Smooth muscle cell (in vitro differentiated cells): ENCODE results near the gene EMD. TPM values are rescaled to one million over a fixed set of nuclear protein-coding genes. Genes with fewer than 3 reads are reported as not detected.
A peak's percentile ranks its signal among the peaks of the same experiment; 100 is the strongest.

Source experiments
- DNase-seq: peaks from one replicate; lab custom pipeline; 2025; ENCODE audit not compliant: unreplicated experiment; lab: John Stamatoyannopoulos, UW
- H2AFZ ChIP-seq: fragments of 200-600 bp; sonication (generic); 2 replicates; pipeline ENCODE4 v1.6.0; 2016; ENCODE audit warnings: antibody characterized with exemption, low read depth, mild to moderate bottlenecking
- H3F3A ChIP-seq: fragments of 200-600 bp; sonication (generic); 2 replicates; pipeline ENCODE4 v1.6.0; 2017; ENCODE audit warnings: antibody characterized with exemption, low read depth
- H3K27ac ChIP-seq: fragments of 200-600 bp; sonication (generic); 2 replicates; pipeline ENCODE4 v1.5.1; 2016; ENCODE audit warnings: low read depth, mild to moderate bottlenecking
- H3K27me3 ChIP-seq: fragments of 200-600 bp; sonication (generic); 2 replicates; pipeline ENCODE4 v1.6.1; 2016; ENCODE audit warnings: low read depth, mild to moderate bottlenecking
- H3K36me3 ChIP-seq: fragments of 200-600 bp; sonication (generic); 2 replicates; pipeline ENCODE4 v1.5.1; 2016; ENCODE audit warnings: low read depth
- H3K4me1 ChIP-seq: fragments of 200-600 bp; sonication (generic); 2 replicates; pipeline ENCODE4 v1.5.1; 2016; ENCODE audit warnings: low read depth
- H3K4me2 ChIP-seq: fragments of 200-600 bp; sonication (generic); 2 replicates; pipeline ENCODE4 v1.6.0; 2016; ENCODE audit warnings: mild to moderate bottlenecking
- H3K4me3 ChIP-seq: fragments of 200-600 bp; sonication (generic); 2 replicates; pipeline ENCODE4 v1.5.1; 2016; ENCODE audit warnings: mild to moderate bottlenecking
- H3K79me2 ChIP-seq: fragments of 200-600 bp; sonication (generic); 2 replicates; pipeline ENCODE4 v1.6.0; 2016; ENCODE audit warnings: low read depth, mild to moderate bottlenecking
- H3K9ac ChIP-seq: fragments of 200-600 bp; sonication (generic); 2 replicates; pipeline ENCODE4 v1.6.0; 2016; ENCODE audit warnings: low read depth
- H3K9me3 ChIP-seq: fragments of 200-600 bp; sonication (generic); replicated peaks from 2 replicates; pipeline ENCODE4 v1.5.1; 2016; ENCODE audit warnings: low read depth
- H4K20me1 ChIP-seq: fragments of 200-600 bp; sonication (generic); 2 replicates; pipeline ENCODE4 v1.6.0; 2016; ENCODE audit warnings: low read depth
- WGBS: methylation state at CpG from one replicate; pipeline ENCODE4 v1.1.7; 2016; ENCODE audit warnings: low lambda C conversion rate; 5-methylcytosine and 5-hydroxymethylcytosine counted together
- polyA plus RNA-seq: library from polyadenylated mRNA; unstranded; fragments of >200 nt; fragmentation: Nextera tagmentation; extraction: Ambion mirVana; gene quantifications from 2 replicates; pipeline ENCODE4 v1.2.1, GENCODE V29; 2016
- total RNA-seq: library from RNA; depleted of rRNA; stranded (reverse); fragments of >200 nt; gene quantifications from 2 replicates; pipeline ENCODE4 v1.2.3, GENCODE V29; 2014
- TF ChIP-seq, protein P1 (sequence below): fragments of 200-600 bp; sonication (generic); IDR thresholded peaks from 2 replicates; pipeline ENCODE4 v1.5.1; 2017; ENCODE audit warnings: borderline replicate concordance, mild to moderate bottlenecking, antibody characterized with exemption; ENCODE audit not compliant: insufficient read depth, poor library complexity, severe bottlenecking

Gene EMD
- total and polyA plus RNA-seq, 2 experiments from 2014 or later, result 61.4 to 63.9 TPM

GRCh38 chrX:154375156-154375504, 4.0 kb upstream of the EMD start:
- Histone ChIP-seq H2AFZ (no peak overlapping the region), H3F3A (no peaks in the 10 kb centered on the region), H3K9ac (no peak overlapping the region), H3K27me3 (no peaks in the 10 kb centered on the region), H3K9me3 (no peaks in the 10 kb centered on the region), H3K36me3 (no peaks in the 10 kb centered on the region), H3K79me2 (peaks cover 35% of the 10 kb centered on the region), H3K4me2 (peak overlapping the region; percentile 83), H3K27ac (peak overlapping the region; percentile 62), H3K4me3 (peak overlapping the region; percentile 47), H4K20me1 (peaks cover 8% of the 10 kb centered on the region), H3K4me1 (peaks cover 5% of the 10 kb centered on the region)
- whole genome bisulfite sequencing, result 70% methylated on average over 10 of the region's 10 CpGs
- no peak for DNase-seq
- TF ChIP-seq, protein P1, sequence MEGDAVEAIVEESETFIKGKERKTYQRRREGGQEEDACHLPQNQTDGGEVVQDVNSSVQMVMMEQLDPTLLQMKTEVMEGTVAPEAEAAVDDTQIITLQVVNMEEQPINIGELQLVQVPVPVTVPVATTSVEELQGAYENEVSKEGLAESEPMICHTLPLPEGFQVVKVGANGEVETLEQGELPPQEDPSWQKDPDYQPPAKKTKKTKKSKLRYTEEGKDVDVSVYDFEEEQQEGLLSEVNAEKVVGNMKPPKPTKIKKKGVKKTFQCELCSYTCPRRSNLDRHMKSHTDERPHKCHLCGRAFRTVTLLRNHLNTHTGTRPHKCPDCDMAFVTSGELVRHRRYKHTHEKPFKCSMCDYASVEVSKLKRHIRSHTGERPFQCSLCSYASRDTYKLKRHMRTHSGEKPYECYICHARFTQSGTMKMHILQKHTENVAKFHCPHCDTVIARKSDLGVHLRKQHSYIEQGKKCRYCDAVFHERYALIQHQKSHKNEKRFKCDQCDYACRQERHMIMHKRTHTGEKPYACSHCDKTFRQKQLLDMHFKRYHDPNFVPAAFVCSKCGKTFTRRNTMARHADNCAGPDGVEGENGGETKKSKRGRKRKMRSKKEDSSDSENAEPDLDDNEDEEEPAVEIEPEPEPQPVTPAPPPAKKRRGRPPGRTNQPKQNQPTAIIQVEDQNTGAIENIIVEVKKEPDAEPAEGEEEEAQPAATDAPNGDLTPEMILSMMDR, result no peak

DNA sequence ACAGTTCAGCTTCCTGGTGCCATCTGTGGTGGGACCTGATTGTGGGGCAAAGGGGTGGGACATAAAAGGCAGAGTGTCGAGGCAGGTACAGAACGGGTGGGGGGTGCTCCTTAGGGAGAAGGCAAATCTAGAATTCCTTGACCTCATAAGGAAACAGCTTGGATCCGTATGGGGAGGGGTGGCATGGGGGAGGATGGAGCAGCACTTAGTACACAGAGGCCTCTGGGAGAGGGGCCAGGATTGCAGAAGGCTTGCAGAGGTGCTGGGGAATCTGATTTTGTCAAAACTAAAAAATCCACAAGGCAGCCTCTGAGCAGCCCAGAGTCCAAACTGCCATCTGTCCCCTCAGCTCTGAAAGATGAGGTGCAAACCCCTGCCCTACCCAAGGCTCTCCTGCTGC, 2.3 kb upstream of the EMD start:
- Histone ChIP-seq H2AFZ (no peak overlapping the region), H4K20me1 (peaks cover 5% of the 10 kb centered on the region), H3K79me2 (peaks cover 33% of the 10 kb centered on the region), H3F3A (no peaks in the 10 kb centered on the region), H3K4me1 (peaks cover 12% of the 10 kb centered on the region), H3K4me3 (no peak overlapping the region), H3K4me2 (no peak overlapping the region), H3K27me3 (no peaks in the 10 kb centered on the region), H3K27ac (no peak overlapping the region), H3K9ac (no peak overlapping the region), H3K9me3 (no peaks in the 10 kb centered on the region), H3K36me3 (no peaks in the 10 kb centered on the region)
- 79% methylated on average over 3 of the region's 3 CpGs for WGBS
- no peak for DNase-seq
- TF ChIP-seq, protein P1, result no peak

DNA sequence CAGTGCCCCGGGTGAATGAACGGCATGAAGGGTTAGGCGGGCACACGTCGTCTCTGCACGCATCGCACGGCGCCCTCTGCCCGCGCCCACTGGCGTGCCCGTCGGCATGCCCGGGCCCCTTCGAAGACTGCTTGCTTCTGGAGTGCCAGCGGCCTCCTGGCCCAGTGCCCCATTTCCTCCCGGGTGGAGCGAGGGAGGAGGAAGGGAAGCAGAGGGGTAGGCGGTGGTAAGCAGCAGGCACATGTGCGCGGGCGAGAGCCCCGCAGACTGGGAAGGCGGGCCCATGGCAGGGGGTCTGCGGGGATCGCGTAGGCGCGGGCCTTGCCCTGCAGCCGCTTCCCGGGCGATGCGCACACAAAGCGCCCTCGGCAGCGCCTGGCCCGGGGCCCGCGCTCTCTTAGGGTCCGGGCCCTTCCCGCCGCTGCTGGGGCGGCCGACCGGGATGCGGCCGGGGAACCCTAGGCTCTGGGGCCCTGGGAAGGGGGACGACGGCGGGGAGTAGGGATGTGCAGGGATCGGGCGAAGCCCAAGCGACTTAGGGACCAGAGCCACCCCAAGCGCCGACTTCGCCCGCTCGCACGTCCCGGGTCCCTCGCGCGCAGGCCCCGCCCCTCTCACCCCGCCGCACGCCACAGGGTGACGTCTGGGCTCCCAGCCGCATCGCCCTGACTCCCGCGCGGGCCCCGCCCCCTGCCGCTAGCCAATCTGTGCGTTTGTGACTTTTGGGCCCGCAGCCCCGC, 866 bp upstream of the EMD start:
- DNase-seq, result no peak
- H3K4me1 ChIP-seq, result peaks cover 12% of the 10 kb centered on the region

More for the DNA sequence above, 866 bp upstream of the EMD start:
- H3K9me3 ChIP-seq, result no peaks in the 10 kb centered on the region
- peak overlapping the region; percentile 82 for H3K9ac ChIP-seq
- 36% methylated on average over 47 of the region's 79 CpGs for WGBS
- peak overlapping the region; percentile 31 for H3K4me3 ChIP-seq
- H4K20me1 ChIP-seq, result peaks cover 5% of the 10 kb centered on the region
- H3K4me2 ChIP-seq, result peak overlapping the region; percentile 76
- no peaks in the 10 kb centered on the region for H3K27me3 ChIP-seq
- TF ChIP-seq, protein P1, result no peak
- H3F3A ChIP-seq, result no peaks in the 10 kb centered on the region
- peaks cover 19% of the 10 kb centered on the region for H3K79me2 ChIP-seq
- peak overlapping the region; percentile 88 for H3K27ac ChIP-seq
- H3K36me3 ChIP-seq, result no peaks in the 10 kb centered on the region
- H2AFZ ChIP-seq, result no peak overlapping the region
